HEK293 (cell line): ENCODE measurements around the gene AFF4.
A peak's percentile ranks its signal among the peaks of the same experiment; 100 is the strongest.

ENCODE experiments used
- CTCF ChIA-PET: fragments of 350-600 bp; formaldehyde crosslinking; extraction: SDS; loops from one replicate; lab custom pipeline; 2021; ENCODE audit warnings: antibody characterized with exemption; lab: Yijun Ruan, JAX
- POLR2A ChIA-PET: fragments of 300-600 bp; formaldehyde crosslinking; extraction: SDS; loops from one replicate; lab custom pipeline; 2020; ENCODE audit warnings: antibody characterized with exemption, inconsistent platforms; lab: Yijun Ruan, JAX
- H3K27ac ChIP-seq: fragments of 200-500 bp; sonication (Bioruptor generic); 2 replicates; pipeline ENCODE4 v1.5.1; 2014; ENCODE audit warnings: low read depth, low read length, control low read depth, inconsistent platforms; ENCODE audit errors: extremely low read depth
- H3K36me3 ChIP-seq, 2 experiments: fragments of 200-500 bp in 1 of 2; sonication (Bioruptor generic) in 1 of 2; 1 replicate in 1 of 2; 2 replicates in 1 of 2; pipeline ENCODE4 v1.5.1; 2014 to 2017; ENCODE audit warnings: inconsistent platforms in 2 of 2, low read length in 2 of 2; ENCODE audit not compliant: control insufficient read depth in 2 of 2, insufficient read depth in 1 of 2
- H3K4me1 ChIP-seq: fragments of 200-500 bp; sonication (Bioruptor generic); 2 replicates; pipeline ENCODE4 v1.5.1; 2014; ENCODE audit warnings: mild to moderate bottlenecking, low read length, inconsistent platforms; ENCODE audit not compliant: control insufficient read depth, insufficient read depth
- H3K4me3 ChIP-seq: 2 replicates; pipeline ENCODE4 v1.5.1; 2011; ENCODE audit warnings: low read depth, mild to moderate bottlenecking, control low read depth, low read length, moderate library complexity
- H3K9me3 ChIP-seq: fragments of 200-500 bp; sonication (Bioruptor generic); 2 replicates; pipeline ENCODE4 v1.5.1; 2014; ENCODE audit warnings: low read depth, low read length, inconsistent platforms; ENCODE audit not compliant: control insufficient read depth, insufficient read depth
- AEBP2 ChIP-seq: fragments of 450-650 bp; formaldehyde crosslinking; IDR thresholded peaks from 2 replicates; pipeline ENCODE4 v1.5.1; 2016; ENCODE audit warnings: missing biosample characterization, missing genetic modification characterization, borderline replicate concordance
- CTCF ChIP-seq: fragments of 450-650 bp; formaldehyde crosslinking; IDR thresholded peaks from 2 replicates; pipeline ENCODE4 v1.5.1; 2016; ENCODE audit warnings: missing biosample characterization, missing genetic modification characterization
- KLF10 ChIP-seq: fragments of 450-650 bp; IDR thresholded peaks from 2 replicates; pipeline ENCODE4 v1.5.1; 2018; ENCODE audit warnings: missing biosample characterization, mild to moderate bottlenecking, missing genetic modification characterization
- KLF9 ChIP-seq: fragments of 450-650 bp; formaldehyde crosslinking; IDR thresholded peaks from 2 replicates; pipeline ENCODE4 v1.5.1; 2016; ENCODE audit warnings: missing biosample characterization, missing genetic modification characterization, low read depth
- PRDM1 ChIP-seq: fragments of 450-650 bp; formaldehyde crosslinking; IDR thresholded peaks from 2 replicates; pipeline ENCODE4; 2016; ENCODE audit warnings: missing biosample characterization, missing genetic modification characterization
- SCRT1 ChIP-seq: fragments of 450-650 bp; formaldehyde crosslinking; IDR thresholded peaks from 2 replicates; pipeline ENCODE4 v1.5.1; 2016; ENCODE audit warnings: missing biosample characterization, missing genetic modification characterization, borderline replicate concordance
- YY2 ChIP-seq: fragments of 450-650 bp; formaldehyde crosslinking; IDR thresholded peaks from 2 replicates; pipeline ENCODE4 v1.5.1; 2016; ENCODE audit warnings: missing biosample characterization, missing genetic modification characterization
- ZBTB1 ChIP-seq: fragments of 450-650 bp; formaldehyde crosslinking; IDR thresholded peaks from 2 replicates; pipeline ENCODE4 v1.5.1; 2016; ENCODE audit warnings: missing biosample characterization, missing genetic modification characterization
- ZBTB26 ChIP-seq: fragments of 450-650 bp; formaldehyde crosslinking; optimal IDR thresholded peaks from 2 replicates; pipeline ENCODE3; 2016; ENCODE audit warnings: missing biosample characterization, mild to moderate bottlenecking, missing genetic modification characterization
- ZBTB6 ChIP-seq: fragments of 450-650 bp; formaldehyde crosslinking; IDR thresholded peaks from 2 replicates; pipeline ENCODE4 v1.5.1; 2017; ENCODE audit warnings: missing biosample characterization, missing genetic modification characterization
- ZNF132 ChIP-seq: fragments of 450-650 bp; formaldehyde crosslinking; IDR thresholded peaks from 2 replicates; pipeline ENCODE4 v1.5.1; 2017; ENCODE audit warnings: missing biosample characterization, missing genetic modification characterization, borderline replicate concordance
- ZNF248 ChIP-seq: fragments of 450-650 bp; formaldehyde crosslinking; IDR thresholded peaks from 2 replicates; pipeline ENCODE4 v1.5.1; 2017; ENCODE audit warnings: missing biosample characterization, missing genetic modification characterization
- ZNF513 ChIP-seq: fragments of 450-650 bp; IDR thresholded peaks from 2 replicates; pipeline ENCODE4 v1.5.1; 2018; ENCODE audit warnings: missing biosample characterization, missing genetic modification characterization
- ZNF548 ChIP-seq: fragments of 450-650 bp; formaldehyde crosslinking; IDR thresholded peaks from 2 replicates; pipeline ENCODE4 v1.5.1; 2016; ENCODE audit warnings: missing biosample characterization, missing genetic modification characterization
- ZNF654 ChIP-seq: fragments of 450-650 bp; formaldehyde crosslinking; IDR thresholded peaks from 2 replicates; pipeline ENCODE4 v1.5.1; 2016; ENCODE audit warnings: low read depth, missing biosample characterization, missing genetic modification characterization
- ZNF660 ChIP-seq: fragments of 450-650 bp; IDR thresholded peaks from 2 replicates; pipeline ENCODE4 v1.5.1; 2018; ENCODE audit warnings: missing biosample characterization, mild to moderate bottlenecking, missing genetic modification characterization

The AFF4 gene

GRCh38 chr5:132884548-132884947, 78.9 kb downstream of the AFF4 start:
- Histone ChIP-seq H3K4me1 (no peaks in the 10 kb centered on the region), H3K9me3 (no peaks in the 10 kb centered on the region), H3K27ac (no peak overlapping the region), H3K36me3 (peaks cover 70 to 88% of the 10 kb centered on the region in 2 experiments), H3K4me3 (no peak overlapping the region)
- ChIA-PET CTCF (interaction anchor here (1.6 to 2.0 kb wide), 2 partner anchors 16 to 131 kb away, joined by 8 to 11 read pairs; no protein-coding TSS in a partner anchor), POLR2A (no interaction called here)
- TF ChIP-seq ZBTB6 (no peak), ZNF548 (tag by site-specific recombination) (no peak), PRDM1 (0 out of 2 replicates have a peak, but pooled peaks have one; percentile 19), YY2 (tag by site-specific recombination) (no peak), SCRT1 (tag by site-specific recombination) (no peak), ZNF513 (no peak), ZBTB1 (tag by site-specific recombination) (no peak)

GRCh38 chr5:132883261-132883834, 80.1 kb downstream of the AFF4 start:
- TF ChIP-seq ZNF132 (tag by site-specific recombination), result no peak
- peak; percentile 19; the same call in 1 of the 2 replicates for TF ChIP-seq KLF10 (tag by site-specific recombination)
- TF ChIP-seq ZNF654 (tag by site-specific recombination), result peak; percentile 66
- no peak for TF ChIP-seq ZNF248 (tag by site-specific recombination)
- TF ChIP-seq ZNF660 (tag by site-specific recombination), result 0 out of 2 replicates have a peak, but pooled peaks have one; percentile 18
- 0 out of 2 replicates have a peak, but pooled peaks have one; percentile 34 for TF ChIP-seq CTCF (tag by site-specific recombination)
- TF ChIP-seq KLF9 (tag by site-specific recombination), result no peak
- no peak for TF ChIP-seq AEBP2 (tag by site-specific recombination)
- TF ChIP-seq ZBTB26 (tag by site-specific recombination), result no peak
- no peak for TF ChIP-seq ZBTB6
- CTCF ChIA-PET, result interaction anchor here (0.6 to 2.9 kb wide), 26 partner anchors 8 to 373 kb away, joined by 3 to 20 read pairs (median 5); partner anchors contain the start of genes KIF3A, LEAP2 and SHROOM1
- no peak overlapping the region for H3K4me3 ChIP-seq
- POLR2A ChIA-PET, result interaction anchor here (0.6 to 1.0 kb wide), 3 partner anchors 15 to 175 kb away, joined by 3 to 7 read pairs (median 3); partner anchors contain the start of gene AFF4
- peaks cover 61 to 87% of the 10 kb centered on the region in 2 experiments for H3K36me3 ChIP-seq
- H3K9me3 ChIP-seq, result no peaks in the 10 kb centered on the region
- no peak overlapping the region for H3K27ac ChIP-seq
- H3K4me1 ChIP-seq, result peaks cover under 1% of the 10 kb centered on the region; the same call in 1 of the 2 replicates
